OCI-LY1 (cell line): Measurements from ENCODE around the gene CEP131.

Experiments
- H2AFZ ChIP-seq: fragments of 200-600 bp; sonication (generic), shearing (Covaris generic); 2 replicates; pipeline ENCODE4 v1.6.0; 2014; ENCODE audit warnings: antibody characterized with exemption, mild to moderate bottlenecking, low read length
- H3F3A ChIP-seq: fragments of 200-600 bp; sonication (generic), shearing (Covaris generic); 2 replicates; pipeline ENCODE4 v1.6.0; 2014; ENCODE audit warnings: mild to moderate bottlenecking, antibody characterized with exemption, low read length, moderate library complexity; ENCODE audit not compliant: insufficient read depth
- H3K27ac ChIP-seq: fragments of 200-600 bp; sonication (generic); 2 replicates; pipeline ENCODE4 v1.5.1; 2014; ENCODE audit warnings: low read length, mixed run types, mild to moderate bottlenecking, low read depth; ENCODE audit not compliant: poor library complexity, severe bottlenecking
- H3K27me3 ChIP-seq: fragments of 200-600 bp; sonication (generic); 2 replicates; pipeline ENCODE4 v1.6.0; 2014; ENCODE audit warnings: antibody characterized with exemption, mild to moderate bottlenecking, low read length, moderate library complexity; ENCODE audit not compliant: insufficient read depth
- H3K36me3 ChIP-seq: fragments of 200-600 bp; sonication (generic); 2 replicates; pipeline ENCODE4 v1.6.1; 2014; ENCODE audit warnings: mild to moderate bottlenecking, antibody characterized with exemption, low read length, moderate library complexity, mixed read lengths; ENCODE audit not compliant: insufficient read depth
- H3K4me1 ChIP-seq: fragments of 200-600 bp; sonication (generic); 2 replicates; pipeline ENCODE4 v1.5.1; 2014; ENCODE audit warnings: mild to moderate bottlenecking, low read length, moderate library complexity; ENCODE audit not compliant: insufficient read depth, severe bottlenecking
- H3K4me2 ChIP-seq: fragments of 200-600 bp; sonication (generic), shearing (Covaris generic); 2 replicates; pipeline ENCODE4 v1.6.1; 2014; ENCODE audit warnings: low read length
- H3K4me3 ChIP-seq: fragments of 200-600 bp; sonication (generic); 2 replicates; pipeline ENCODE4 v1.5.1; 2014; ENCODE audit warnings: low read length, low read depth, mild to moderate bottlenecking, mixed read lengths; ENCODE audit not compliant: poor library complexity, severe bottlenecking
- H3K79me2 ChIP-seq: fragments of 200-600 bp; shearing (Covaris generic); 2 replicates; pipeline ENCODE4 v1.6.1; 2016; ENCODE audit warnings: mixed run types, low read length, mixed read lengths; ENCODE audit not compliant: insufficient read depth
- H3K9ac ChIP-seq: fragments of 200-600 bp; sonication (generic), shearing (Covaris generic); 2 replicates; pipeline ENCODE4 v1.6.1; 2014; ENCODE audit warnings: mild to moderate bottlenecking, low read length, mixed read lengths
- H3K9me2 ChIP-seq: fragments of 200-600 bp; sonication (generic), shearing (Covaris generic); 2 replicates; pipeline ENCODE4 v1.6.1; 2014; ENCODE audit warnings: low read depth, mild to moderate bottlenecking, low read length, mixed read lengths
- H3K9me3 ChIP-seq: fragments of 200-600 bp; shearing (Covaris generic); 2 replicates; pipeline ENCODE4 v1.6.1; 2014; ENCODE audit warnings: low read length, mixed read lengths
- H4K20me1 ChIP-seq: fragments of 200-600 bp; sonication (generic), shearing (Covaris generic); 2 replicates; pipeline ENCODE4 v1.6.0; 2016; ENCODE audit warnings: mild to moderate bottlenecking, low read length; ENCODE audit not compliant: insufficient read depth
- EZH2 ChIP-seq: fragments of 200-600 bp; sonication (generic), shearing (Covaris generic); IDR thresholded peaks from 2 replicates; pipeline ENCODE4 v1.8.0; 2017; ENCODE audit warnings: borderline replicate concordance, mixed run types, mild to moderate bottlenecking, antibody characterized with exemption, low read length, moderate library complexity, mixed read lengths
- TF ChIP-seq, protein P1 (sequence below): fragments of 200-600 bp; sonication (generic), shearing (Covaris generic); IDR thresholded peaks from 2 replicates; pipeline ENCODE4 v1.5.1; 2017; ENCODE audit warnings: mild to moderate bottlenecking, antibody characterized with exemption, low read length, moderate library complexity, mixed read lengths

Gene CEP131

DNA sequence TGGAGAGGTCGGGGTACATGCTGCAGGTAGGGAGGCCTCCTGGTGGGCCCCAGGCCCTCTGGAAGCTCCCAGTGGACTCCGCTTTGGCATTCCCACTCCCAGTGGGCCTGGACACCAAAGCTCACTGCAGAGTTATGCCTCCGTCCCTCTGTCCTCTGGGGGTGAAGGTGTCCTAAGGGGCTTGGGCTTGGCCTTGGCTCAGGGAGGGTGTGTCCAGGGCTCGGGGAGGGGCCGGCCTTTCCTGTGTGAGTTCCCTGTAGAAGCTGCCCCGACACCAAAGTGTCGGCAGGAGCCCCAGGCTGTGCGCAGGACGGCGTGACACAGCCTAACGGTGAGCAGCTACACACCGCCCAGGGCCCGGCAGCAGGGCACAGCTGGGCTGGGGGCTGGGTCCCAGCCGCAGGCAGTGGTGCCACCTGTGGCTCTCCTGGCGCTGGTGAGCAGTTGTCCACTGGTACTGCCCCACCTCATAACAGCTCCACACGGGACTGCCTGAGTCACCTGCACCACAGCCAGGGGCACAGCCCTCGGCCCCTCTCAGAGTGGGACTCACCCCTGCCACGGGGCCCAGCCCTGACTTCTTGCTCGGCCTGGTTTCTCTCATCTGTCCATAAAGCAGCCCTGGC, 10.0 kb upstream of the CEP131 start:
- H3K4me2 ChIP-seq: no peak overlapping the region
- no peaks in the 10 kb centered on the region for H3K79me2 ChIP-seq
- no peaks in the 10 kb centered on the region for H4K20me1 ChIP-seq
- H3F3A ChIP-seq: no peaks in the 10 kb centered on the region
- peaks cover 4% of the 10 kb centered on the region for H3K4me1 ChIP-seq
- H3K9ac ChIP-seq: no peak overlapping the region
- H3K36me3 ChIP-seq: peaks cover 23% of the 10 kb centered on the region
- H3K9me3 ChIP-seq: no peaks in the 10 kb centered on the region
- no peak overlapping the region for H3K4me3 ChIP-seq
- TF ChIP-seq, protein P1, sequence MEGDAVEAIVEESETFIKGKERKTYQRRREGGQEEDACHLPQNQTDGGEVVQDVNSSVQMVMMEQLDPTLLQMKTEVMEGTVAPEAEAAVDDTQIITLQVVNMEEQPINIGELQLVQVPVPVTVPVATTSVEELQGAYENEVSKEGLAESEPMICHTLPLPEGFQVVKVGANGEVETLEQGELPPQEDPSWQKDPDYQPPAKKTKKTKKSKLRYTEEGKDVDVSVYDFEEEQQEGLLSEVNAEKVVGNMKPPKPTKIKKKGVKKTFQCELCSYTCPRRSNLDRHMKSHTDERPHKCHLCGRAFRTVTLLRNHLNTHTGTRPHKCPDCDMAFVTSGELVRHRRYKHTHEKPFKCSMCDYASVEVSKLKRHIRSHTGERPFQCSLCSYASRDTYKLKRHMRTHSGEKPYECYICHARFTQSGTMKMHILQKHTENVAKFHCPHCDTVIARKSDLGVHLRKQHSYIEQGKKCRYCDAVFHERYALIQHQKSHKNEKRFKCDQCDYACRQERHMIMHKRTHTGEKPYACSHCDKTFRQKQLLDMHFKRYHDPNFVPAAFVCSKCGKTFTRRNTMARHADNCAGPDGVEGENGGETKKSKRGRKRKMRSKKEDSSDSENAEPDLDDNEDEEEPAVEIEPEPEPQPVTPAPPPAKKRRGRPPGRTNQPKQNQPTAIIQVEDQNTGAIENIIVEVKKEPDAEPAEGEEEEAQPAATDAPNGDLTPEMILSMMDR: no peak
- TF ChIP-seq EZH2: no peak
- no peak overlapping the region for H3K27ac ChIP-seq
- H2AFZ ChIP-seq: no peak overlapping the region
- H3K9me2 ChIP-seq: no peaks in the 10 kb centered on the region
- no peaks in the 10 kb centered on the region for H3K27me3 ChIP-seq

DNA sequence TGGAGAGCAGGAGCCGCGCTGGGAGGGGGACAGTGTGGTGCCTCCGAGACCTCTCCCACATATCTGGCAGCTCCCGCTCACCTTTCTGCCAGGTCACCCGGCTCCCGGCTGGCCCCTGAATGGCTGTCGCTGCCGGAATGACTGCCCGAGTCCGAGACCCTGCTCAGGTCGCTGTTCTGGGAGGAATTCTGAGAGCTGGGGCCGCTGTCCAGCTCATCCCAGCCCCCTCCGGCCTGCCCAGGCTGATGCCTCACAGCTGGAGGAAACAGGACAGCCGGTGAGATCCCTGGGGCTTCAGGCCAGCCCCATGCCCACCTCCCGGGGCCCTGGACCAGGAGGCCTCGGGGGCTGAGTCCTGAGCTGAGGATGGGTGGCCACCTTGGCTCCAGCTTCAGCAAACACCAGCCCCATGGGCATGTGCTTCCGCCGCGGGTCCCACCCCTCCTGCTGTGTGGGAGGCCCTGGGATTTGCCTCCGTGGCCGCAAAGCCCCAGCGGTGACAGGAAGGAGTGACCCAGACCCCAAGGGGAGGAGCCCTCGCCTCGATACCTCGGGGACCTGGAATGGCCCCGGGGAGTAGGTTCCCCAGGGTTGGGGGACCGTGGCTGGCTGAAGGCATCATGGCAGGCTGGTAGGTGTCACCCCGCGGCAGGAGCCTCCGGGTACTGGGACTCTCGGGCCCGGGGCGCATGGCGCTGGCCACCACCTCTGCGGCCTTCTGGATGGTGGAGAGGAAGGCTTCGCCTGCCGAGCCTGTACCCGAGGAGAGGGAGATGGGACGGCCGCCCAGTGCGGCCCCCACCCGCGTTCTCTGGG, 9.2 kb upstream of the CEP131 start:
- H2AFZ ChIP-seq: no peak overlapping the region
- H3F3A ChIP-seq: no peaks in the 10 kb centered on the region
- no peak overlapping the region for H3K27ac ChIP-seq
- H3K9me2 ChIP-seq: no peaks in the 10 kb centered on the region
- H4K20me1 ChIP-seq: no peaks in the 10 kb centered on the region
- no peak overlapping the region for H3K9ac ChIP-seq
- H3K4me1 ChIP-seq: no peaks in the 10 kb centered on the region
- H3K36me3 ChIP-seq: peaks cover 23% of the 10 kb centered on the region
- H3K9me3 ChIP-seq: no peaks in the 10 kb centered on the region
- H3K4me2 ChIP-seq: no peak overlapping the region
- TF ChIP-seq, protein P1: no peak
- no peak for TF ChIP-seq EZH2
- no peaks in the 10 kb centered on the region for H3K27me3 ChIP-seq
- H3K79me2 ChIP-seq: no peaks in the 10 kb centered on the region
- no peak overlapping the region for H3K4me3 ChIP-seq

DNA sequence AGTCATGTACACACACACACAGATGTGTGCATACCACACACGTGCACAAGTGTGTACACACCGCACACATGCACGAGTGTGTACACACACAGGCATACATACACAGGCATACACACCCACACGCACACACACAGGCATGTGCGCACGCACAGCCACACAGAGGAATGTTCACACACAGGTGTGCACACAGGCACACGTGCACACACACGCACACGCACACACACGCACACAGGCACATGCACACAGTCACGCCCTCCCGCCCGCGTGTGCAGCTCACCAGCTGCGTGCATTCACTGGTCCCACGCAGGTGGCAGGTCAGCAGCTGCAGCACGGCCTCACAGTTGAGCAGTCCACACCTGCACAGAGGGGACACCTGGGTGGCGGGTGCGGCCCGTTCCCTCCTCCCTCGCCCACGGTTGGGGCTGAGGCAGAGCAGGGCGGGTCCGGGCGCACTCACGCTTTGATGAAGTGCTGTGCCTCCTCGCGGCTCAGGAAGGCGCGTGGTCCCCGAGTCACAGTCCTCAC, 8.4 kb upstream of the CEP131 start:
- Histone ChIP-seq H3K27ac (no peak overlapping the region), H3K9me3 (no peaks in the 10 kb centered on the region), H3K4me1 (no peaks in the 10 kb centered on the region), H3K27me3 (no peaks in the 10 kb centered on the region), H3F3A (no peaks in the 10 kb centered on the region), H3K4me2 (no peak overlapping the region), H2AFZ (no peak overlapping the region), H3K36me3 (peaks cover 23% of the 10 kb centered on the region), H3K4me3 (no peak overlapping the region), H3K79me2 (no peaks in the 10 kb centered on the region), H3K9me2 (no peaks in the 10 kb centered on the region), H3K9ac (no peak overlapping the region), H4K20me1 (no peaks in the 10 kb centered on the region)
- TF ChIP-seq, protein P1: no peak
- no peak for TF ChIP-seq EZH2
